DMS79 (cell line): Measurements from ENCODE around the gene HELLS.
"Not testable (repeated sequence)": the region's sequence is repeated elsewhere in the genome, so short reads cannot be mapped to it uniquely, and the experiment has no call there.

Experiments used
- DNase-seq: peaks from one replicate; lab custom pipeline; 2025; lab: John Stamatoyannopoulos, UW

Gene HELLS

GRCh38 chr10:94545391-94546048 is at the start of gene HELLS:
TSS of gene HELLS (plus strand) at chr10:94545788. CDS start at chr10:94545922, 134 bp downstream.
- peak; percentile 62 for DNase-seq

GRCh38 chr10:94496010-94496409 is 49.6 kb upstream of the HELLS start:
- DNase-seq: no peak

- no peak for DNase-seq
Observed at GRCh38 chr10:94496646-94497045, 48.9 kb upstream of the HELLS start.

- DNase-seq: no peak
Observed at GRCh38 chr10:94500063-94500462, 45.5 kb upstream of the HELLS start.

GRCh38 chr10:94521276-94522250 is 24.0 kb upstream of the HELLS start:
- DNase-seq: no peak

GRCh38 chr10:94524146-94524545 is 21.4 kb upstream of the HELLS start:
- DNase-seq: no peak

- DNase-seq: no peak
Observed at GRCh38 chr10:94524711-94525110, 20.9 kb upstream of the HELLS start.

GRCh38 chr10:94531550-94531949 is 14.0 kb upstream of the HELLS start:
- DNase-seq: not testable (repeated sequence)

GRCh38 chr10:94533027-94533426 is 12.6 kb upstream of the HELLS start:
- DNase-seq: no peak

GRCh38 chr10:94542282-94542681 is 3.3 kb upstream of the HELLS start:
- DNase-seq: not testable (repeated sequence)

GRCh38 chr10:94546049-94546900 is 687 bp downstream of the HELLS start:
- DNase-seq: no peak

GRCh38 chr10:94546901-94547185 is 1.3 kb downstream of the HELLS start:
- DNase-seq: no peak

GRCh38 chr10:94549221-94549620 is 3.6 kb downstream of the HELLS start:
- DNase-seq: no peak

- DNase-seq: not testable (repeated sequence)
Observed at GRCh38 chr10:94567714-94568307, 22.2 kb downstream of the HELLS start.

- no peak for DNase-seq
Observed at GRCh38 chr10:94571081-94571480, 25.5 kb downstream of the HELLS start.

- DNase-seq: no peak
Observed at GRCh38 chr10:94571528-94571927, 25.9 kb downstream of the HELLS start.

GRCh38 chr10:94578790-94579189 is 33.2 kb downstream of the HELLS start:
- DNase-seq: no peak

- DNase-seq: no peak
Observed at GRCh38 chr10:94583124-94583523, 37.5 kb downstream of the HELLS start.

- no peak for DNase-seq
Observed at GRCh38 chr10:94591461-94592205, 46.0 kb downstream of the HELLS start.

GRCh38 chr10:94602729-94603515 is 57.3 kb downstream of the HELLS start:
- DNase-seq: no peak
